Activated CD8-positive, alpha-beta memory T cell treated with anti-CD3 and anti-CD28 coated beads, Interleukin-2, amount 50 U/mL, for 24 hours (primary cell): ENCODE results near the gene RPL22.

Source experiments
- DNase-seq: peaks from one replicate; pipeline ENCODE4 v3.0.0-alpha.2; 2020; ENCODE audit errors: extremely low read depth

The RPL22 gene

GRCh38 chr1:6172549-6172948, 26.8 kb downstream of the RPL22 start:
- no peak for DNase-seq

- DNase-seq = no peak
Measured at GRCh38 chr1:6171548-6172124, 27.8 kb downstream of the RPL22 start.

GRCh38 chr1:6170742-6171201, 28.6 kb downstream of the RPL22 start:
- no peak for DNase-seq

- DNase-seq = no peak
Measured at GRCh38 chr1:6170116-6170741, 29.2 kb downstream of the RPL22 start.

- DNase-seq = no peak
Measured at GRCh38 chr1:6168947-6169586, 30.3 kb downstream of the RPL22 start.

GRCh38 chr1:6167391-6168303, 31.7 kb downstream of the RPL22 start:
- DNase-seq = no peak

- DNase-seq = no peak
Measured at GRCh38 chr1:6166655-6167390, 32.6 kb downstream of the RPL22 start.

GRCh38 chr1:6166221-6166620, 33.2 kb downstream of the RPL22 start:
- no peak for DNase-seq

- no peak for DNase-seq
Measured at GRCh38 chr1:6165441-6165985, 33.9 kb downstream of the RPL22 start.

GRCh38 chr1:6165027-6165426, 34.4 kb downstream of the RPL22 start:
- DNase-seq = no peak

GRCh38 chr1:6163973-6164617, 35.3 kb downstream of the RPL22 start:
- no peak for DNase-seq

GRCh38 chr1:6163191-6163972, 36.0 kb downstream of the RPL22 start:
- DNase-seq = no peak

- DNase-seq = no peak
Measured at GRCh38 chr1:6162773-6163172, 36.6 kb downstream of the RPL22 start.

GRCh38 chr1:6162341-6162740, 37.1 kb downstream of the RPL22 start:
- no peak for DNase-seq

- no peak for DNase-seq
Measured at GRCh38 chr1:6158181-6158580, 41.2 kb downstream of the RPL22 start.

GRCh38 chr1:6157528-6158174, 41.7 kb downstream of the RPL22 start:
- DNase-seq = peak; percentile 10

- DNase-seq = no peak
Measured at GRCh38 chr1:6157132-6157527, 42.3 kb downstream of the RPL22 start.

GRCh38 chr1:6154525-6155319, 44.7 kb downstream of the RPL22 start:
- no peak for DNase-seq

GRCh38 chr1:6152882-6153281, 46.5 kb downstream of the RPL22 start:
- DNase-seq = no peak
